ENCODE data around the gene SIL1.

GRCh38 chr5:138972836-138973235 lies 225.3 kb downstream of the SIL1 start:
- TF ChIP-seq POLR2A (IDR thresholded peaks at IDR 0.05): no peak
- TF ChIP-seq, protein P1, sequence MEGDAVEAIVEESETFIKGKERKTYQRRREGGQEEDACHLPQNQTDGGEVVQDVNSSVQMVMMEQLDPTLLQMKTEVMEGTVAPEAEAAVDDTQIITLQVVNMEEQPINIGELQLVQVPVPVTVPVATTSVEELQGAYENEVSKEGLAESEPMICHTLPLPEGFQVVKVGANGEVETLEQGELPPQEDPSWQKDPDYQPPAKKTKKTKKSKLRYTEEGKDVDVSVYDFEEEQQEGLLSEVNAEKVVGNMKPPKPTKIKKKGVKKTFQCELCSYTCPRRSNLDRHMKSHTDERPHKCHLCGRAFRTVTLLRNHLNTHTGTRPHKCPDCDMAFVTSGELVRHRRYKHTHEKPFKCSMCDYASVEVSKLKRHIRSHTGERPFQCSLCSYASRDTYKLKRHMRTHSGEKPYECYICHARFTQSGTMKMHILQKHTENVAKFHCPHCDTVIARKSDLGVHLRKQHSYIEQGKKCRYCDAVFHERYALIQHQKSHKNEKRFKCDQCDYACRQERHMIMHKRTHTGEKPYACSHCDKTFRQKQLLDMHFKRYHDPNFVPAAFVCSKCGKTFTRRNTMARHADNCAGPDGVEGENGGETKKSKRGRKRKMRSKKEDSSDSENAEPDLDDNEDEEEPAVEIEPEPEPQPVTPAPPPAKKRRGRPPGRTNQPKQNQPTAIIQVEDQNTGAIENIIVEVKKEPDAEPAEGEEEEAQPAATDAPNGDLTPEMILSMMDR (IDR thresholded peaks at IDR 0.05): no peak

Measured in vagina (tissue), 2 donors.